ENCODE measurements around the gene LHX6. TPM values are rescaled to one million over a fixed set of nuclear protein-coding genes. Genes with fewer than 3 reads are reported as not detected.

Gene LHX6
- total and polyA plus RNA-seq, 2 donors (not counting 1 experiment from before 2014, with no cell fraction given): 0.09 TPM; not detected in 1

DNA sequence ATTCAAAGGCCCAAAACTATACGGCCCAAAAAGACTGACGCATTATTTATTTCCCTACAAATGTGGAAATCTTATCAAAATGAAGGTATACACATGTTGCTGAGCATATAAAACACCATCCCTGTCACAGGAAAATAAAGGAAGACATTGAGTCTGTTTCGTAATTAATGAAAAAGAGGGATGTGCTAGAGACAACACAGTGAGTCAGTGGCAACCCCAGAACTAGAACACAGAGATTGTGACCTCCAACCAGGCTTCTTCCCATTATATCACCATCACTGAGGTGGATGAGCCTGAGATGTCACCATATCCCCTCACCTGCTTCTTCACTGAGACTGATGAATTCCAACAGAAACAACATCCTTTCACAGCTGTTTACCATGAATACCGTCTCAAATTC lies 73.0 kb downstream of the LHX6 start:
- Histone ChIP-seq H3K36me3 (ENCODE audit: control insufficient read depth, insufficient read depth, low read length) (no peaks in the 10 kb centered on the region), H2AFZ (ENCODE audit: low read length) (no peak overlapping the region), H3K4me2 (ENCODE audit: extremely low read depth, insufficient read depth, low read length) (no peak overlapping the region), H3K9ac (ENCODE audit: insufficient read depth, low read length) (no peak overlapping the region), H3K9me3 (ENCODE audit: control insufficient read depth, insufficient read depth, low read depth, low read length) (no peaks in the 10 kb centered on the region), H3K4me1 (ENCODE audit: control insufficient read depth, extremely low read depth, insufficient read depth, low read length) (no peaks in the 10 kb centered on the region), H3K79me2 (ENCODE audit: control insufficient read depth, insufficient read depth, low read length) (peaks cover 20% of the 10 kb centered on the region), H3K4me3 (replicated peaks in 1 of 4; ENCODE audit: control extremely low read depth in 1 of 4, insufficient read depth in 1 of 4, low read depth in 3 of 4, low read length in 4 of 4) (no peak overlapping the region), H3K27me3 (ENCODE audit: control insufficient read depth, insufficient read depth, low read length) (no peaks in the 10 kb centered on the region), H4K20me1 (ENCODE audit: control insufficient read depth, extremely low read depth, insufficient read depth, low read length) (no peaks in the 10 kb centered on the region), H3K27ac (ENCODE audit: insufficient read depth, low read length) (no peak overlapping the region)
- no peak for DNase-seq (ENCODE audit: low read depth in 2 of 2)
- no peak for TF ChIP-seq EZH2 (IDR thresholded peaks at IDR 0.05; ENCODE audit: low read length, missing control alignments)
- TF ChIP-seq, protein P1, sequence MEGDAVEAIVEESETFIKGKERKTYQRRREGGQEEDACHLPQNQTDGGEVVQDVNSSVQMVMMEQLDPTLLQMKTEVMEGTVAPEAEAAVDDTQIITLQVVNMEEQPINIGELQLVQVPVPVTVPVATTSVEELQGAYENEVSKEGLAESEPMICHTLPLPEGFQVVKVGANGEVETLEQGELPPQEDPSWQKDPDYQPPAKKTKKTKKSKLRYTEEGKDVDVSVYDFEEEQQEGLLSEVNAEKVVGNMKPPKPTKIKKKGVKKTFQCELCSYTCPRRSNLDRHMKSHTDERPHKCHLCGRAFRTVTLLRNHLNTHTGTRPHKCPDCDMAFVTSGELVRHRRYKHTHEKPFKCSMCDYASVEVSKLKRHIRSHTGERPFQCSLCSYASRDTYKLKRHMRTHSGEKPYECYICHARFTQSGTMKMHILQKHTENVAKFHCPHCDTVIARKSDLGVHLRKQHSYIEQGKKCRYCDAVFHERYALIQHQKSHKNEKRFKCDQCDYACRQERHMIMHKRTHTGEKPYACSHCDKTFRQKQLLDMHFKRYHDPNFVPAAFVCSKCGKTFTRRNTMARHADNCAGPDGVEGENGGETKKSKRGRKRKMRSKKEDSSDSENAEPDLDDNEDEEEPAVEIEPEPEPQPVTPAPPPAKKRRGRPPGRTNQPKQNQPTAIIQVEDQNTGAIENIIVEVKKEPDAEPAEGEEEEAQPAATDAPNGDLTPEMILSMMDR (conservative IDR thresholded peaks at IDR 0.05 in 1 of 2, IDR thresholded peaks at IDR 0.05 in 1 of 2; ENCODE audit: low read depth in 1 of 2, low read length in 2 of 2): no peak

Other genes starting within 250 kb of the LHX6 start
- gene TTLL11, start 135.6 kb downstream of the LHX6 start, total RNA-seq: 3.9 and 4.8 TPM in 2 replicates
- 3.9 and 5.4 TPM in 2 replicates for gene TTLL11, start 135.6 kb downstream of the LHX6 start, polyA plus RNA-seq
- 26.6 and 29.0 TPM in 2 replicates for gene NDUFA8, start 69.2 kb downstream of the LHX6 start, total RNA-seq
- gene NDUFA8, start 69.2 kb downstream of the LHX6 start, polyA plus RNA-seq: 90.2 and 105 TPM in 2 replicates
- gene MORN5, start 69.0 kb downstream of the LHX6 start, total RNA-seq: 0.33 and 0.51 TPM in 2 replicates
- gene MORN5, start 69.0 kb downstream of the LHX6 start, polyA plus RNA-seq: not detected in 2 replicates
- gene RBM18, start 35.9 kb upstream of the LHX6 start, total RNA-seq: 9.5 and 11.2 TPM in 2 replicates
- 18.3 and 25.1 TPM in 2 replicates for gene RBM18, start 35.9 kb upstream of the LHX6 start, polyA plus RNA-seq
- gene MRRF, start 35.9 kb upstream of the LHX6 start, total RNA-seq: 31.6 and 36.8 TPM in 2 replicates
- gene MRRF, start 35.9 kb upstream of the LHX6 start, polyA plus RNA-seq: 37.3 and 56.9 TPM in 2 replicates
- 8.0 and 13.4 TPM in 2 replicates for gene PTGS1, start 142.1 kb upstream of the LHX6 start, total RNA-seq
- 52.9 and 86.5 TPM in 2 replicates for gene PTGS1, start 142.1 kb upstream of the LHX6 start, polyA plus RNA-seq
- gene OR1J1, start 249.0 kb upstream of the LHX6 start, total RNA-seq: not detected in 2 replicates
- not detected in 2 replicates for gene OR1J1, start 249.0 kb upstream of the LHX6 start, polyA plus RNA-seq

All from fibroblast of lung (primary cell).